Fibroblast of lung (primary cell): ENCODE results near the gene WNT11.

Experiments used
- EZH2 ChIP-seq: IDR thresholded peaks from 2 replicates; pipeline ENCODE4 v1.5.1; 2012; ENCODE audit warnings: low read length, control low read depth, mild to moderate bottlenecking; ENCODE audit errors: missing control alignments
- TF ChIP-seq, protein P1 (sequence below), 2 donors: IDR thresholded peaks in 1 of 2; conservative IDR thresholded peaks in 1 of 2; 1 replicate in 1 of 2; 2 replicates in 1 of 2; pipeline ENCODE4 v1.5.1; 2011 to 2012; ENCODE audit warnings: low read length in 2 of 2, control low read depth in 1 of 2, inconsistent platforms in 1 of 2, low read depth in 1 of 2, mild to moderate bottlenecking in 1 of 2

DNA sequence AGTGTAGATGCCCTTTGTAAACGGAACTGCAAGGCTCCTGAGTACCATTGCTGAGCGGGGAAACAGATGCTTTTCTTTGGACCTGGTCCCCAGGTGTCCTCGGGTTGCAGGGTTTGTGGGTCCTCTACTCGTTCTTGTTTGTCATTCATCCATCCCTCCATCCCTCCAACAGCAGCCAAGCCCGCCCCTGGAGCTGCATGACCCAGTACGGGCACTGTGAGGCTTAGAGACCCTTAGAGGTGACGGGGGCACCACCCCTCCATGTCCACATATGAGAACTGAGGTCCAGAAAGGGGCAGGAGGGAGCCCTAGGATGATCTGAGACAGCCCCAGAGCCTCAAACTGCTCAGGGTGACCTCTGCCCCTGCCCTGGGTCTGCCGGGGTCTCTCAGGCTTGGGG is 45.4 kb downstream of the WNT11 start:
- TF ChIP-seq, protein P1, sequence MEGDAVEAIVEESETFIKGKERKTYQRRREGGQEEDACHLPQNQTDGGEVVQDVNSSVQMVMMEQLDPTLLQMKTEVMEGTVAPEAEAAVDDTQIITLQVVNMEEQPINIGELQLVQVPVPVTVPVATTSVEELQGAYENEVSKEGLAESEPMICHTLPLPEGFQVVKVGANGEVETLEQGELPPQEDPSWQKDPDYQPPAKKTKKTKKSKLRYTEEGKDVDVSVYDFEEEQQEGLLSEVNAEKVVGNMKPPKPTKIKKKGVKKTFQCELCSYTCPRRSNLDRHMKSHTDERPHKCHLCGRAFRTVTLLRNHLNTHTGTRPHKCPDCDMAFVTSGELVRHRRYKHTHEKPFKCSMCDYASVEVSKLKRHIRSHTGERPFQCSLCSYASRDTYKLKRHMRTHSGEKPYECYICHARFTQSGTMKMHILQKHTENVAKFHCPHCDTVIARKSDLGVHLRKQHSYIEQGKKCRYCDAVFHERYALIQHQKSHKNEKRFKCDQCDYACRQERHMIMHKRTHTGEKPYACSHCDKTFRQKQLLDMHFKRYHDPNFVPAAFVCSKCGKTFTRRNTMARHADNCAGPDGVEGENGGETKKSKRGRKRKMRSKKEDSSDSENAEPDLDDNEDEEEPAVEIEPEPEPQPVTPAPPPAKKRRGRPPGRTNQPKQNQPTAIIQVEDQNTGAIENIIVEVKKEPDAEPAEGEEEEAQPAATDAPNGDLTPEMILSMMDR (conservative IDR thresholded peaks at IDR 0.05 in 1 of 2, IDR thresholded peaks at IDR 0.05 in 1 of 2; ENCODE audit: low read depth in 1 of 2, low read length in 2 of 2): no peak
- no peak for TF ChIP-seq EZH2
